ENCODE measurements around the gene HDAC1.
A peak's percentile ranks its signal among the peaks of the same experiment; 100 is the strongest.

Gene HDAC1

DNA sequence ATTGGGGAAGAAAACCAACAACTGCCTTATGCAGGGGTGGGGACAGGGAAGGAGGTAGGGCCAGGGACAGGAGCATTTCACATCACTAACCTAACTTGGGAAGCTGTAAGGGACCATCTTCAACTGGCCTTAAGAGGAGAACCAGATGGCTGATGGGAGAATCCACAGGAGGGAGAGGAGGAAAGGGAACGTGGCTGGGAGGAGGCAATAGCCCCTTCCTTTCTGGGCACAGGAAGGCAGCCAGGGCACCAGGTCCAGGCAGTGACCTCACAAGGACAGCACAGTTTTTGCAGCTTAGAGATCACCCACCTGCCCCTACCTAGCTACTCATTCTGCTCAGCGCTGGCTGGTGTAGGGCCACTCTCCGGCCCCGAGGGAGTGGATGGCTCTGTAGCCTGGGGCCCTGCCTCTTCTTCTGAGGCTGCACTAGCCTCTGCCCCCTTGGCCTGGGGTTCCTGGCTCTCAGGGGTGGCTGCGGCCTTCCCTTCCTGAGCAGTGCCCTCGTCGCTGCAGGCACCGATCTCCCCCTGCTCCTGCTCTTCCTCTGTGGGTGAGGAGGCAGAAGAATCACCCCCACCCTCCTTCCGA lies 42.5 kb downstream of the HDAC1 start:
- H3K36me3 ChIP-seq = peaks cover 58% of the 10 kb centered on the region
- no peaks in the 10 kb centered on the region for H3K27me3 ChIP-seq (ENCODE audit: insufficient read depth, low read depth, severe bottlenecking)
- DNase-seq = no peak
- peak overlapping the region; percentile 93 for H3K27ac ChIP-seq
- TF ChIP-seq, protein P1, sequence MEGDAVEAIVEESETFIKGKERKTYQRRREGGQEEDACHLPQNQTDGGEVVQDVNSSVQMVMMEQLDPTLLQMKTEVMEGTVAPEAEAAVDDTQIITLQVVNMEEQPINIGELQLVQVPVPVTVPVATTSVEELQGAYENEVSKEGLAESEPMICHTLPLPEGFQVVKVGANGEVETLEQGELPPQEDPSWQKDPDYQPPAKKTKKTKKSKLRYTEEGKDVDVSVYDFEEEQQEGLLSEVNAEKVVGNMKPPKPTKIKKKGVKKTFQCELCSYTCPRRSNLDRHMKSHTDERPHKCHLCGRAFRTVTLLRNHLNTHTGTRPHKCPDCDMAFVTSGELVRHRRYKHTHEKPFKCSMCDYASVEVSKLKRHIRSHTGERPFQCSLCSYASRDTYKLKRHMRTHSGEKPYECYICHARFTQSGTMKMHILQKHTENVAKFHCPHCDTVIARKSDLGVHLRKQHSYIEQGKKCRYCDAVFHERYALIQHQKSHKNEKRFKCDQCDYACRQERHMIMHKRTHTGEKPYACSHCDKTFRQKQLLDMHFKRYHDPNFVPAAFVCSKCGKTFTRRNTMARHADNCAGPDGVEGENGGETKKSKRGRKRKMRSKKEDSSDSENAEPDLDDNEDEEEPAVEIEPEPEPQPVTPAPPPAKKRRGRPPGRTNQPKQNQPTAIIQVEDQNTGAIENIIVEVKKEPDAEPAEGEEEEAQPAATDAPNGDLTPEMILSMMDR (IDR thresholded peaks at IDR 0.05; ENCODE audit: low read depth, low read length) = no peak
- H3K9me3 ChIP-seq (ENCODE audit: severe bottlenecking) = no peaks in the 10 kb centered on the region
- H3K4me3 ChIP-seq (ENCODE audit: low read depth, low read length) = peak overlapping the region; percentile 67

DNA sequence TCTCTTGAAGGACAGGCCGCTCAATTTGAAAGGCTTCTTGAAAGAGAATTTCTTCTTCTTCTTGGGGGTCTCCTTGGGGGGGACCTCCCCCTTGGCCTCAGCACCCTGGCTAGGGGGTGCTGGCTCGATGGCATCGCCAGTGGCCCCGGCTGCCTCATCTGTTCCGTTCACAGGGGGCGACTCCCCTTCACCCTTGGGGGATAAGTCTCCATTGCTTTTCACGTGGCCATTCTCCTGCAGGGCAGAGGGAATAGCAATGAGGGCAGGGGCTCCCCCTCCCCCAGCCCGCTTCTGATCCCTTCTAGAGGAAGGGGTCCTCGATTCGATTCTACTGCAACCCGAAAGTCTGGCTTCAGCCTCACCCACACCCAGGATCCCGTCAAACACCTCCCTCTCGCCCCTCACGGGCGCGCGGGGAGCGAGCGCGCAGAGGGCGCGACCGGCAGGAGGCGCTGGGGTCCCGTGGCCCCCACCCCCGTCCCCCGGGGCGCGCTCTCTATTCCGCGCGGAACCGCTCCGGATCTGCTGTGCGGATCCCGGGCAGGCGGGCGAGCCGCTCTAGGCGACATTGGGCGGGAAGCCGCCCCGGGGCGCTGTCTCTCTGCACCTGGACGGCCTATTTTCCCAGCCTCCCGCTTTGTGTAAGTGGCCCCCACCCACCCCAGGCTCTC lies 43.1 kb downstream of the HDAC1 start:
- Histone ChIP-seq H3K9me3 (ENCODE audit: severe bottlenecking) (no peaks in the 10 kb centered on the region), H3K4me3 (ENCODE audit: low read depth, low read length) (peak overlapping the region; percentile 67), H3K27me3 (ENCODE audit: insufficient read depth, low read depth, severe bottlenecking) (no peaks in the 10 kb centered on the region), H3K36me3 (peaks cover 52% of the 10 kb centered on the region), H3K27ac (peak overlapping the region; percentile 93)
- TF ChIP-seq, protein P1 (IDR thresholded peaks at IDR 0.05; ENCODE audit: low read depth, low read length) = peak; percentile 91
- peak; percentile 63 for DNase-seq

DNA sequence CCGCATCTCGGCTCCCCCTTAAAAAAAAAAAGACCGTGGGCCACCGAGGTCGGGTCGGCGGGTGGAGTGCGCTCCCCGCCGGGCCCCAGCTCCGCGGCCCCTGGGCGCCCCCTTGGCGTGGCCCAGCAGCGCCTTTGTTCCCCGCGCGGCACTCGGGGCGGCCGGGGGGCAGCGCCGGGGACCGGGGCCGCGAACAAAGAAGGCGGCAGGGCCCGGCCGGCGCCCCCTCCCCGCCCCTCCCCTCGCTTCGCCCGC lies 43.6 kb downstream of the HDAC1 start:
- TF ChIP-seq, protein P1 (IDR thresholded peaks at IDR 0.05; ENCODE audit: low read depth, low read length) = no peak
- Histone ChIP-seq H3K36me3 (peaks cover 47% of the 10 kb centered on the region), H3K9me3 (ENCODE audit: severe bottlenecking) (no peaks in the 10 kb centered on the region), H3K4me3 (ENCODE audit: low read depth, low read length) (peak overlapping the region; percentile 67), H3K27ac (peak overlapping the region; percentile 93), H3K27me3 (ENCODE audit: insufficient read depth, low read depth, severe bottlenecking) (no peaks in the 10 kb centered on the region)
- DNase-seq = no peak

DNA sequence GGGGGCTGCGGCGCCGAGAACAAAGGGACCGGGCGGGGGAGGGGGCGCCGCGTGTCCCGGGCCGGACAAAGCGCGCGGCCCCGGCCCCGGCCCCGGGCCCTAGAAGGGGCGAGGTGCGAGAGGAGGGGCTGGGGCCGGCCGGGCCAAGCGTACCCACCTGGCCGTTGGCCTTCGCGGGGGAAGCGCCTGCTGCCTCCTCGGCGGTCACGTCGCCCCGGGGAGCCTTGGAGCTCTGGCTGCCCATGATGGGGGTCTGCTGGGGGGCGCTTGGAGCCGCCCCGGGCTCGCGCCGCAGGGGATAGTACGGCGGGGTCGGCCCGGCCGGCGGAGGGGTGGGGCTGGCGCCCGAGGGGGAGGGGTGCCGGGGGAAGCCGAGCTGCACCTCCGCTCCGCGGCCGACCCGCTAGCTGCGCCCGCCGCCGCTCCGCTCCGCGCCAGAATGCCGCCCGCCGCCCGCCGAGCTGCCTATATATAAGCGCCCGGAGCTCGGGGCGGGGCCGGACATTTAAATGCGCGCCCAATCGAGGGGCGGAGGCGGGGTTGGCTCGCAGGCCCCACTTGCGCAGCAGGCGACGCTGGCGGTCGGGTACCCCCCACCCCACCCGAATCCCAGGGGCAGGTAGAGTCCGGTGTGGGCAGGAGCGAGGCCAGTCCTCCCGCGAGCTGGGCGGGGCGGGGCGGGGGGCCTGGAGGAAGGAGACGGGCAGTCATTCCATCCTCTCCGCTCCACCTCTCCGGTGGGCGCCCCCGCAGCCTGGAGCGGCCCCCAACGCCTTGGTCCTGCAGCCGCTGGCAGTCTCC lies 44.1 kb downstream of the HDAC1 start, which contains the start of gene MARCKSL1:
Gene MARCKSL1 (minus strand): TSS at position 444 of the 801 bp plus-strand sequence. CDS start 200 bp downstream, at position 244.
- DNase-seq = peak; percentile 82
- TF ChIP-seq, protein P1 (IDR thresholded peaks at IDR 0.05; ENCODE audit: low read depth, low read length) = no peak
- H3K27ac ChIP-seq = peak within 1 kb of the TSS; percentile 93
- no peaks in the 10 kb centered on the region for H3K9me3 ChIP-seq (ENCODE audit: severe bottlenecking)
- no peaks in the 10 kb centered on the region for H3K27me3 ChIP-seq (ENCODE audit: insufficient read depth, low read depth, severe bottlenecking)
- peaks cover 42% of the 10 kb centered on the region for H3K36me3 ChIP-seq
- peak within 1 kb of the TSS; percentile 67 for H3K4me3 ChIP-seq (ENCODE audit: low read depth, low read length)

DNA sequence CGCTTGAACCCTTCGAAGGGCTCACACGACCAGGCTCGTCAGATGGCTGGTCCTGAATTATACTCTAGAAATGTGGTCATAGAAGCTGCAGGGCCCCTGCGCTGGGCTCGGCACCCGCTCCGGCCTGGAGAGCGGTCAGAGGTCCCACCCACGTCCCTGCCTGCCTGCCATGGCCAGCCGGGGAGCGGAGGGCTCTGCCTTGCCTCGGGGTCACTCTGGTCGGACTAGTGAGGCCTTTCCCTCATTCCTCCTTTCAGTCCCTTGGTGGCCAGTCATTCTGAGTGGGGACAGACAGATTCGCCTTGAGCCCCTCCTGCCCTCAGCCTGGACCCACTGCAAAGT lies 44.7 kb downstream of the HDAC1 start:
- Histone ChIP-seq H3K4me3 (ENCODE audit: low read depth, low read length) (peak overlapping the region; percentile 67), H3K27me3 (ENCODE audit: insufficient read depth, low read depth, severe bottlenecking) (no peaks in the 10 kb centered on the region), H3K36me3 (peaks cover 36% of the 10 kb centered on the region), H3K9me3 (ENCODE audit: severe bottlenecking) (no peaks in the 10 kb centered on the region), H3K27ac (no peak overlapping the region)
- no peak for DNase-seq
- TF ChIP-seq, protein P1 (IDR thresholded peaks at IDR 0.05; ENCODE audit: low read depth, low read length) = no peak
